HepG2 (cell line): ENCODE results near the gene NME7. TPM values are rescaled to one million over a fixed set of nuclear protein-coding genes. Genes with fewer than 3 reads are reported as not detected.

Experiments
- CCAR2 ChIP-seq: fragments of 200-400 bp; formaldehyde crosslinking; optimal IDR thresholded peaks from 2 replicates; pipeline ENCODE3; 2018; ENCODE audit warnings: low read depth, mild to moderate bottlenecking, low read length, moderate library complexity
- DNMT1 ChIP-seq: sonication (generic); formaldehyde crosslinking; IDR thresholded peaks from 2 replicates; pipeline ENCODE4 v1.5.1; 2020; ENCODE audit warnings: mild to moderate bottlenecking, missing genetic modification reagents
- FOXM1 ChIP-seq: sonication (generic); formaldehyde crosslinking; IDR thresholded peaks from 2 replicates; pipeline ENCODE4 v1.5.0; 2020; ENCODE audit warnings: missing genetic modification reagents
- KDM6A ChIP-seq: IDR thresholded peaks from 2 replicates; pipeline ENCODE4 v1.6.1; 2016; ENCODE audit warnings: low read depth
- PITX1 ChIP-seq: sonication (generic); formaldehyde crosslinking; IDR thresholded peaks from 2 replicates; pipeline ENCODE4 v1.5.1; 2020; ENCODE audit warnings: mild to moderate bottlenecking, missing genetic modification reagents
- PRMT3 ChIP-seq: sonication (generic); formaldehyde crosslinking; IDR thresholded peaks from 2 replicates; pipeline ENCODE4 v1.8.1; 2022; ENCODE audit warnings: low read depth, mild to moderate bottlenecking, moderate library complexity, missing genetic modification reagents, borderline replicate concordance
- PTBP1 ChIP-seq: fragments of 200-400 bp; formaldehyde crosslinking; IDR thresholded peaks from 2 replicates; pipeline ENCODE4 v1.6.1; 2018; ENCODE audit warnings: low read length, low read depth; ENCODE audit not compliant: poor library complexity, severe bottlenecking
- SAP130 ChIP-seq: IDR thresholded peaks from 2 replicates; pipeline ENCODE4 v1.6.1; 2016; ENCODE audit warnings: low read depth
- SMARCE1 ChIP-seq: fragments of 450-650 bp; IDR thresholded peaks from 2 replicates; pipeline ENCODE4 v1.6.1; 2017; ENCODE audit warnings: borderline replicate concordance
- SOX13 ChIP-seq, 3 experiments: fragments of 450-650 bp in 1 of 3; sonication (generic) in 1 of 3; formaldehyde crosslinking in 1 of 3; IDR thresholded peaks in 2 of 3; conservative IDR thresholded peaks in 1 of 3; 2 replicates each; pipeline versions ENCODE4 v1.5.0 to v1.6.1; 2016 to 2020; ENCODE audit warnings: antibody characterized with exemption in 1 of 3, mild to moderate bottlenecking in 1 of 3, missing compliant biosample characterization in 1 of 3, missing genetic modification reagents in 1 of 3, moderate library complexity in 1 of 3
- UBTF ChIP-seq: sonication (generic); formaldehyde crosslinking; IDR thresholded peaks from 2 replicates; pipeline ENCODE4 v1.4.0; 2020; ENCODE audit warnings: mild to moderate bottlenecking, missing genetic modification reagents
- WIZ ChIP-seq: sonication (generic); formaldehyde crosslinking; IDR thresholded peaks from 2 replicates; pipeline ENCODE4 v1.5.1; 2020; ENCODE audit warnings: mild to moderate bottlenecking, missing genetic modification reagents
- ZNF207 ChIP-seq: fragments of 450-650 bp; IDR thresholded peaks from 2 replicates; pipeline ENCODE4 v1.6.1; 2016; ENCODE audit warnings: antibody characterized with exemption, borderline replicate concordance
- ZNF281 ChIP-seq: sonication (generic); formaldehyde crosslinking; IDR thresholded peaks from 2 replicates; pipeline ENCODE4 v1.4.0; 2020; ENCODE audit warnings: missing genetic modification reagents, borderline replicate concordance
- ZNF431 ChIP-seq: sonication (generic); formaldehyde crosslinking; IDR thresholded peaks from 2 replicates; pipeline ENCODE4 v1.9.0; 2022; ENCODE audit warnings: missing genetic modification reagents, low read depth, mild to moderate bottlenecking, borderline replicate concordance
- ZNF577 ChIP-seq: sonication (generic); formaldehyde crosslinking; IDR thresholded peaks from 2 replicates; pipeline ENCODE4 v1.4.0; 2020; ENCODE audit warnings: mild to moderate bottlenecking, low read depth, missing genetic modification reagents, borderline replicate concordance
- polyA plus RNA-seq, 8 experiments: library from polyadenylated mRNA; depleted of rRNA in 3 of 8; stranded (reverse) in 7 of 8; unstranded in 1 of 8; fragments of >200 nt; fragmentation: Illumina TruSeq in 4 of 8; extraction: Trizol in 4 of 8; gene quantifications; 2 replicates each; pipeline versions ENCODE4 v1.2.1 to v1.2.3, GENCODE V29; 2011 to 2016; ENCODE audit warnings: low read depth in 4 of 8, missing spikeins in 1 of 8, mixed read lengths in 1 of 8; ENCODE audit not compliant: insufficient read depth in 1 of 8
- total RNA-seq, 5 experiments: library from RNA; depleted of rRNA; stranded (reverse); fragments of >200 nt; fragmentation: Illumina TruSeq; extraction: Trizol; gene quantifications; 2 replicates each; pipeline ENCODE4 v1.2.3, GENCODE V29; 2016; ENCODE audit warnings: low read depth in 1 of 5
- TF ChIP-seq, protein P1 (sequence below): sonication (generic); formaldehyde crosslinking; IDR thresholded peaks from 2 replicates; pipeline ENCODE4 v1.5.1; 2020; ENCODE audit warnings: mild to moderate bottlenecking, missing genetic modification reagents, moderate library complexity
- TF ChIP-seq, protein P2 (sequence below): sonication (generic); formaldehyde crosslinking; IDR thresholded peaks from 2 replicates; pipeline ENCODE4 v1.4.0; 2020; ENCODE audit warnings: missing genetic modification reagents, low read depth, mild to moderate bottlenecking, borderline replicate concordance

The NME7 gene
- total and polyA plus RNA-seq, 2 of the 13 experiments (the other 11 are each of a cell fraction or from before 2014, with no cell fraction given) = 9.4 to 22.5 TPM

DNA sequence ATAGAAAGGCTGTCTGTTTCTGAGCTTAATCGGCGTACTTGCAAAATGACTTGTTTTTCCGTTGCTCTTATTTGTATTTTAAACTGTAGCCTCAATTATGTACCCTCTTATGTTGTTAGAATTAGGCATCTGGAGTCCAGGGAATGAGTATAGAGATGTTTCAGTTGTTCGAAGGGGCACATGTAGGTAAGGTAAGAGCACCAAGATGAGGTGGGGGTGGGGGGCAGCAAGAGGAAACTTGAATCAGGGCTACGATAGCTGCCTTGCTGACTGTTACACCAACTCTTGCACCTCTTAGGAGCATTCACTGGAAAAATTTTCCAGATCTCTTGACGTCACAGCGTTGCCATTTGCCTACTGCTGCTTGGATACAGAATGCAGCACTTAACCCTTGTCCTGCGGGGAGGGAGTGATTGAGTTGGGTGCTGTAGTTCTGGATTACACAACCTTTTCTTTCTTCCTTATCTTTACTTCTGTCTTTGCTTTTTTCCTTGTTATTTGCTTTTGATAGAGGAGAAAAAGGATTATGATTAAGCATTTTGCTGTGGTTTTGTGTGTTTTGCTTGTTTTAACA lies 257.9 kb downstream of the NME7 start (continued):
- TF ChIP-seq, protein P1, sequence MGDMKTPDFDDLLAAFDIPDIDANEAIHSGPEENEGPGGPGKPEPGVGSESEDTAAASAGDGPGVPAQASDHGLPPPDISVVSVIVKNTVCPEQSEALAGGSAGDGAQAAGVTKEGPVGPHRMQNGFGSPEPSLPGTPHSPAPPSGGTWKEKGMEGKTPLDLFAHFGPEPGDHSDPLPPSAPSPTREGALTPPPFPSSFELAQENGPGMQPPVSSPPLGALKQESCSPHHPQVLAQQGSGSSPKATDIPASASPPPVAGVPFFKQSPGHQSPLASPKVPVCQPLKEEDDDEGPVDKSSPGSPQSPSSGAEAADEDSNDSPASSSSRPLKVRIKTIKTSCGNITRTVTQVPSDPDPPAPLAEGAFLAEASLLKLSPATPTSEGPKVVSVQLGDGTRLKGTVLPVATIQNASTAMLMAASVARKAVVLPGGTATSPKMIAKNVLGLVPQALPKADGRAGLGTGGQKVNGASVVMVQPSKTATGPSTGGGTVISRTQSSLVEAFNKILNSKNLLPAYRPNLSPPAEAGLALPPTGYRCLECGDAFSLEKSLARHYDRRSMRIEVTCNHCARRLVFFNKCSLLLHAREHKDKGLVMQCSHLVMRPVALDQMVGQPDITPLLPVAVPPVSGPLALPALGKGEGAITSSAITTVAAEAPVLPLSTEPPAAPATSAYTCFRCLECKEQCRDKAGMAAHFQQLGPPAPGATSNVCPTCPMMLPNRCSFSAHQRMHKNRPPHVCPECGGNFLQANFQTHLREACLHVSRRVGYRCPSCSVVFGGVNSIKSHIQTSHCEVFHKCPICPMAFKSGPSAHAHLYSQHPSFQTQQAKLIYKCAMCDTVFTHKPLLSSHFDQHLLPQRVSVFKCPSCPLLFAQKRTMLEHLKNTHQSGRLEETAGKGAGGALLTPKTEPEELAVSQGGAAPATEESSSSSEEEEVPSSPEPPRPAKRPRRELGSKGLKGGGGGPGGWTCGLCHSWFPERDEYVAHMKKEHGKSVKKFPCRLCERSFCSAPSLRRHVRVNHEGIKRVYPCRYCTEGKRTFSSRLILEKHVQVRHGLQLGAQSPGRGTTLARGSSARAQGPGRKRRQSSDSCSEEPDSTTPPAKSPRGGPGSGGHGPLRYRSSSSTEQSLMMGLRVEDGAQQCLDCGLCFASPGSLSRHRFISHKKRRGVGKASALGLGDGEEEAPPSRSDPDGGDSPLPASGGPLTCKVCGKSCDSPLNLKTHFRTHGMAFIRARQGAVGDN = no peak
- TF ChIP-seq FOXM1 (no peak), CCAR2 (peak; percentile 54), SAP130 (CRISPR knock-in tag) (peak; percentile 93), ZNF431 (CRISPR knock-in tag) (0 out of 2 replicates have a peak, but pooled peaks have one; percentile 25), WIZ (CRISPR knock-in tag) (no peak), PTBP1 (no peak), SMARCE1 (no peak), PITX1 (CRISPR knock-in tag) (0 out of 2 replicates have a peak, but pooled peaks have one; percentile 12), KDM6A (CRISPR knock-in tag) (no peak), SOX13 (IDR thresholded peaks at IDR 0.05) (peak; percentile 59; the same call in 1 of the 2 replicates), SOX13 (CRISPR knock-in tag; conservative IDR thresholded peaks at IDR 0.05 in 1 of 2, IDR thresholded peaks at IDR 0.05 in 1 of 2) (peak in 1 of 2 experiments; percentile 87; a peak in 2 of 4 replicates), ZNF281 (CRISPR knock-in tag) (0 out of 2 replicates have a peak, but pooled peaks have one; percentile 6), DNMT1 (CRISPR knock-in tag) (no peak), PRMT3 (CRISPR knock-in tag) (no peak), ZNF577 (CRISPR knock-in tag) (no peak), ZNF207 (no peak), UBTF (no peak)
- TF ChIP-seq, protein P2, sequence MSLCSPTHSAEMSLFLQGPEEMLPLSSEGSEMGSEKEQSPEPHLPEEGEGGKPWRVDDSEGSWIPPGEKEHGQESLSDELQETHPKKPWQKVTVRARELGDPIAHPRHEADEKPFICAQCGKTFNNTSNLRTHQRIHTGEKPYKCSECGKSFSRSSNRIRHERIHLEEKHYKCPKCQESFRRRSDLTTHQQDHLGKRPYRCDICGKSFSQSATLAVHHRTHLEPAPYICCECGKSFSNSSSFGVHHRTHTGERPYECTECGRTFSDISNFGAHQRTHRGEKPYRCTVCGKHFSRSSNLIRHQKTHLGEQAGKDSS (CRISPR knock-in tag) = no peak
